Hepatocyte (in vitro differentiated cells): ENCODE results near the gene TOP2B. TPM values are rescaled to one million over a fixed set of nuclear protein-coding genes. Genes with fewer than 3 reads are reported as not detected.

ENCODE experiments used
- DNase-seq: peaks from one replicate; pipeline ENCODE4 v3.0.0-alpha.2; 2016; ENCODE audit warnings: low spot score
- H2AFZ ChIP-seq: fragments of 200-600 bp; sonication (generic); 2 replicates; pipeline ENCODE4 v1.6.0; 2016; ENCODE audit warnings: antibody characterized with exemption, mild to moderate bottlenecking
- H3K27ac ChIP-seq: fragments of 200-600 bp; sonication (generic); 2 replicates; pipeline ENCODE4 v1.5.1; 2016; ENCODE audit warnings: mild to moderate bottlenecking
- H3K27me3 ChIP-seq: fragments of 200-600 bp; sonication (generic); 2 replicates; pipeline ENCODE4 v1.6.1; 2016
- H3K36me3 ChIP-seq: fragments of 200-600 bp; sonication (generic); replicated peaks from 2 replicates; pipeline ENCODE4 v1.5.1; 2016; ENCODE audit warnings: low read depth; ENCODE audit not compliant: insufficient read depth
- H3K4me1 ChIP-seq: fragments of 200-600 bp; sonication (generic); 2 replicates; pipeline ENCODE4 v1.5.1; 2016; ENCODE audit warnings: mild to moderate bottlenecking, moderate library complexity; ENCODE audit not compliant: insufficient read depth
- H3K4me2 ChIP-seq: fragments of 200-600 bp; sonication (generic); 2 replicates; pipeline ENCODE4 v1.6.0; 2016
- H3K4me3 ChIP-seq: fragments of 200-600 bp; sonication (generic); 2 replicates; pipeline ENCODE4 v1.5.1; 2016; ENCODE audit warnings: mild to moderate bottlenecking
- H3K79me2 ChIP-seq: fragments of 200-600 bp; sonication (generic); 2 replicates; pipeline ENCODE4 v1.6.0; 2017; ENCODE audit warnings: mild to moderate bottlenecking
- H3K9me2 ChIP-seq: fragments of 200-600 bp; sonication (generic); replicated peaks from 2 replicates; pipeline ENCODE4 v1.6.0; 2017; ENCODE audit warnings: mild to moderate bottlenecking; ENCODE audit not compliant: insufficient read depth
- H3K9me3 ChIP-seq: fragments of 200-600 bp; sonication (generic); 2 replicates; pipeline ENCODE4 v1.5.1; 2016; ENCODE audit warnings: low read depth, mild to moderate bottlenecking
- H4K20me1 ChIP-seq: fragments of 200-600 bp; sonication (generic); 2 replicates; pipeline ENCODE4 v1.6.0; 2016; ENCODE audit warnings: mild to moderate bottlenecking; ENCODE audit not compliant: insufficient read depth, poor library complexity, severe bottlenecking
- EZH2 ChIP-seq: fragments of 200-600 bp; sonication (generic); IDR thresholded peaks from 2 replicates; pipeline ENCODE4 v1.6.1; 2016; ENCODE audit warnings: antibody characterized with exemption, mild to moderate bottlenecking, borderline replicate concordance
- EZH2phosphoT487 ChIP-seq: fragments of 200-600 bp; sonication (generic); IDR thresholded peaks from one replicate; pipeline ENCODE4 v1.6.1; 2018; ENCODE audit warnings: antibody characterized with exemption, mild to moderate bottlenecking, low read depth, moderate library complexity; ENCODE audit not compliant: unreplicated experiment, severe bottlenecking
- WGBS: methylation state at CpG from one replicate; pipeline ENCODE4 v1.1.6; 2016; ENCODE audit warnings: low lambda C conversion rate; ENCODE audit errors: missing lambda C conversion rate; 5-methylcytosine and 5-hydroxymethylcytosine counted together
- polyA plus RNA-seq: library from polyadenylated mRNA; unstranded; fragments of >200 nt; fragmentation: Nextera tagmentation; extraction: Ambion mirVana; gene quantifications from 2 replicates; pipeline ENCODE4 v1.2.1, GENCODE V29; 2016
- total RNA-seq: library from RNA; depleted of rRNA; stranded (reverse); fragments of >200 nt; gene quantifications from 2 replicates; pipeline ENCODE4 v1.2.3, GENCODE V29; 2014
- TF ChIP-seq, protein P1 (sequence below): fragments of 200-600 bp; sonication (generic); IDR thresholded peaks from 2 replicates; pipeline ENCODE4 v1.5.1; 2016; ENCODE audit warnings: antibody characterized with exemption, mild to moderate bottlenecking; ENCODE audit not compliant: poor library complexity

Gene TOP2B
- total and polyA plus RNA-seq, 2 experiments from 2014 or later, result 49.5 to 109 TPM

DNA sequence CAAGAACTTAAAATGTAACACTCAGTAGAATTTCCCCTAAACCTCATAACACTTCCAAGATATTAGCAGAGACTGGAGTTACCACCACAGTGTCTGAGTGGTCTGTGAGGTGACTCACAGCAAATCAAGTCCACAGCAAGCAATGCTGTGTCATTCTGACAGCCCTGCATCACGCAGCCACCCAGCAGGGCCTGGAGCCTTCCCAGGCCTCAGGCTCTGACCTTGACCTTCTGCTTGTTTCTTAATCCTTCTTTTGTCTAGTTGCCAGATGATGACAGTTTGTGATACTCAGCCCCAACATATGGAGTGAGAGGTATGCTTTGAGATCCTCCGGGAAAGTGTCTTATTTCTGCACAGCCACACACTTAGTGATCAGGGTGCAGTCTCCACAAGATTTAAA, 82.5 kb downstream of the TOP2B start:
- H3K36me3 ChIP-seq, result no peaks in the 10 kb centered on the region
- no peak for TF ChIP-seq EZH2phosphoT487
- TF ChIP-seq, protein P1, sequence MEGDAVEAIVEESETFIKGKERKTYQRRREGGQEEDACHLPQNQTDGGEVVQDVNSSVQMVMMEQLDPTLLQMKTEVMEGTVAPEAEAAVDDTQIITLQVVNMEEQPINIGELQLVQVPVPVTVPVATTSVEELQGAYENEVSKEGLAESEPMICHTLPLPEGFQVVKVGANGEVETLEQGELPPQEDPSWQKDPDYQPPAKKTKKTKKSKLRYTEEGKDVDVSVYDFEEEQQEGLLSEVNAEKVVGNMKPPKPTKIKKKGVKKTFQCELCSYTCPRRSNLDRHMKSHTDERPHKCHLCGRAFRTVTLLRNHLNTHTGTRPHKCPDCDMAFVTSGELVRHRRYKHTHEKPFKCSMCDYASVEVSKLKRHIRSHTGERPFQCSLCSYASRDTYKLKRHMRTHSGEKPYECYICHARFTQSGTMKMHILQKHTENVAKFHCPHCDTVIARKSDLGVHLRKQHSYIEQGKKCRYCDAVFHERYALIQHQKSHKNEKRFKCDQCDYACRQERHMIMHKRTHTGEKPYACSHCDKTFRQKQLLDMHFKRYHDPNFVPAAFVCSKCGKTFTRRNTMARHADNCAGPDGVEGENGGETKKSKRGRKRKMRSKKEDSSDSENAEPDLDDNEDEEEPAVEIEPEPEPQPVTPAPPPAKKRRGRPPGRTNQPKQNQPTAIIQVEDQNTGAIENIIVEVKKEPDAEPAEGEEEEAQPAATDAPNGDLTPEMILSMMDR, result no peak
- TF ChIP-seq EZH2, result no peak
- H3K4me2 ChIP-seq, result no peak overlapping the region
- peak; percentile 58 for DNase-seq
- peak overlapping the region; percentile 74 for H3K27ac ChIP-seq
- H3K9me3 ChIP-seq, result no peaks in the 10 kb centered on the region
- 54% methylated on average over 2 of the region's 2 CpGs for WGBS
- H3K4me1 ChIP-seq, result no peaks in the 10 kb centered on the region
- peaks cover 3% of the 10 kb centered on the region for H4K20me1 ChIP-seq
- no peak overlapping the region for H2AFZ ChIP-seq
- H3K4me3 ChIP-seq, result no peak overlapping the region
- no peaks in the 10 kb centered on the region for H3K27me3 ChIP-seq
- no peaks in the 10 kb centered on the region for H3K9me2 ChIP-seq
- H3K79me2 ChIP-seq, result no peaks in the 10 kb centered on the region

DNA sequence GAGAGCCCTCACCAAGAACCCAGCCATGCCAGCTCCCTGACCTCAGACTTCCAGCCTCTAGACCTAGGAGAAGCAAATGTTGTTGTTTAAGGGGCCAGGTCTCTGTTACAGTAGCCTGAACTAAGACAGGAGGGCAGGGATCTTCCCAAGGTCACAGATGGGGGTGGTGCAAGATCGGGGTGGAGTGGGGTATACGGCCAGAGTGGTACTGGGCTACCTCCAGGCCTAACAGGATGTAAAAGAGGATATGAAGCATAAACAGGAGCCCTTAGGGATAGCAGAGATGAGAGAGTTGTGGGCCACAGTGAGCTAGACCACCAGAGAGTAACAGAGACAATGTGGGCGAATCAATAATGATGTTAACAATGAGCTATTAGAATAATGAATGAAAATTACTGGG, 82.9 kb downstream of the TOP2B start:
- TF ChIP-seq EZH2phosphoT487, result no peak
- H3K79me2 ChIP-seq, result no peaks in the 10 kb centered on the region
- 77% methylated on average over 3 of the region's 3 CpGs for WGBS
- no peaks in the 10 kb centered on the region for H3K9me3 ChIP-seq
- DNase-seq, result no peak
- no peaks in the 10 kb centered on the region for H3K9me2 ChIP-seq
- H3K27me3 ChIP-seq, result no peaks in the 10 kb centered on the region
- H2AFZ ChIP-seq, result no peak overlapping the region
- H3K36me3 ChIP-seq, result no peaks in the 10 kb centered on the region
- H3K27ac ChIP-seq, result peak overlapping the region; percentile 74
- H3K4me2 ChIP-seq, result no peak overlapping the region
- no peak overlapping the region for H3K4me3 ChIP-seq
- no peaks in the 10 kb centered on the region for H3K4me1 ChIP-seq
- H4K20me1 ChIP-seq, result peaks cover 3% of the 10 kb centered on the region

DNA sequence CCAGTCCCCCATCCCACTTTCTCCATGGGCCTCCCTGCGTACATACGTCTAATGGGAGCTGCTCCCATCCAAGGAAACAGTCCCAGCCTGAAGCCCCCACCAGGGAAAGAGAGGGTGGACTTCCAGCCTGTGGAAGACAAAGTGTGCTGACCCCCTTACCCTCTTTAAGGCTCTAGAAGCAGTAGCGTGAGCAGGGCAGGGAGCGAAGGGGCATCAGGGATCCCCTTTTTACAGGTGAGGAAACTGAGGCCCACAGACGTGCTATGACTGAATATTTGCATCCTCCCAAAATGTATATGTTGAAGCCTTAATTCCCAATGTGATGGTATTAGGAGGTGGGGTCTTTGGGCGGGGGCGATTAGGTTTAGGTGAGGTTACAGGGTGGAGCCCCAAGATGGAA, 83.4 kb downstream of the TOP2B start:
- H3K27ac ChIP-seq, result peak overlapping the region; percentile 74

DNA sequence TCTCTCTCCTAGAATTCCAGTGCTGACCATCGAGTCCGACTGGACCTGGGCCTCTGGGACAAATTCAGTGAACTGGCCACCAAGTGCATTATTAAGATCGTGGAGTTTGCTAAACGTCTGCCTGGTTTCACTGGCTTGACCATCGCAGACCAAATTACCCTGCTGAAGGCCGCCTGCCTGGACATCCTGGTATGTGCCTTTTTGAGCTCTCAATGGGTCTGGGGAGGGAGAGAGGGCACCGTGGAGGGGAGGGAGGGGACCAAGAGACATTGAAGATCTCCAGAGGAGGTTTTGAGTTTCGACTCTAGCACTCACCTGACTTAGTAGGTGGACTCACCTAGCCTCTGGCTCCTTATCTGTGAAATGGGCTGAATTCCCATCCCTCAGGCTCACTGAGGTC, 84.2 kb downstream of the TOP2B start:
- H4K20me1 ChIP-seq, result peaks cover 3% of the 10 kb centered on the region
- TF ChIP-seq EZH2phosphoT487 (no peak), EZH2 (no peak)
- TF ChIP-seq, protein P1, result no peak
- no peak for DNase-seq
- no peaks in the 10 kb centered on the region for H3K79me2 ChIP-seq
- H3K27ac ChIP-seq, result no peak overlapping the region
- no peaks in the 10 kb centered on the region for H3K36me3 ChIP-seq
- no peaks in the 10 kb centered on the region for H3K27me3 ChIP-seq
- no peaks in the 10 kb centered on the region for H3K9me2 ChIP-seq
- 89% methylated on average over 8 of the region's 8 CpGs for WGBS
- no peak overlapping the region for H3K4me2 ChIP-seq
- H3K4me1 ChIP-seq, result no peaks in the 10 kb centered on the region
- H3K4me3 ChIP-seq, result no peak overlapping the region
- no peaks in the 10 kb centered on the region for H3K9me3 ChIP-seq
- no peak overlapping the region for H2AFZ ChIP-seq

More for the DNA sequence above, 83.4 kb downstream of the TOP2B start:
- DNase-seq, result no peak
- TF ChIP-seq, protein P1, result no peak
- TF ChIP-seq EZH2phosphoT487, result no peak
- no peak for TF ChIP-seq EZH2
- WGBS, result 90% methylated on average over 7 of the region's 7 CpGs
- peaks cover 3% of the 10 kb centered on the region for H4K20me1 ChIP-seq
- H3K4me3 ChIP-seq, result no peak overlapping the region
- H3K4me2 ChIP-seq, result no peak overlapping the region
- no peaks in the 10 kb centered on the region for H3K4me1 ChIP-seq
- no peaks in the 10 kb centered on the region for H3K79me2 ChIP-seq
- H3K27me3 ChIP-seq, result no peaks in the 10 kb centered on the region
- no peak overlapping the region for H2AFZ ChIP-seq
- H3K9me3 ChIP-seq, result no peaks in the 10 kb centered on the region
- no peaks in the 10 kb centered on the region for H3K36me3 ChIP-seq
- H3K9me2 ChIP-seq, result no peaks in the 10 kb centered on the region
